ENCODE measurements around the gene NKX1-2.

Gene NKX1-2

GRCh38 chr10:124459395-124459794, 9.6 kb upstream of the NKX1-2 start:
- Histone ChIP-seq H2AFZ (ENCODE audit: low read length) (no peak overlapping the region), H3K36me3 (replicated peaks; ENCODE audit: insufficient read depth, low read length) (no peaks in the 10 kb centered on the region), H3K27ac (ENCODE audit: low read length) (no peak overlapping the region), H3K4me2 (ENCODE audit: low read depth, low read length) (no peak overlapping the region), H3K9ac (ENCODE audit: low read length) (no peak overlapping the region), H3K9me2 (replicated peaks; ENCODE audit: insufficient read depth, low read length) (no peaks in the 10 kb centered on the region), H3K79me2 (ENCODE audit: low read length) (no peaks in the 10 kb centered on the region), H3K4me3 (ENCODE audit: low read length) (no peak overlapping the region), H3K4me1 (ENCODE audit: low read length) (no peaks in the 10 kb centered on the region), H3K27me3 (replicated peaks; ENCODE audit: insufficient read depth, low read length) (peaks cover 6% of the 10 kb centered on the region; the same call in 1 of the 2 replicates), H3F3A (ENCODE audit: insufficient read depth, low read length) (no peaks in the 10 kb centered on the region), H3K9me3 (replicated peaks; ENCODE audit: insufficient read depth, low read length) (no peaks in the 10 kb centered on the region), H4K20me1 (ENCODE audit: insufficient read depth, low read length) (no peaks in the 10 kb centered on the region)
- DNase-seq, result no peak
- TF ChIP-seq CTCF (IDR thresholded peaks at IDR 0.05; ENCODE audit: low read length), result no peak
- TF ChIP-seq EZH2phosphoT487 (IDR thresholded peaks at IDR 0.05; ENCODE audit: low read length), result no peak
- no peak for TF ChIP-seq EZH2 (optimal IDR thresholded peaks at IDR 0.05; ENCODE audit: low read depth, low read length)

- Histone ChIP-seq H3K79me2 (ENCODE audit: low read length) (no peaks in the 10 kb centered on the region), H4K20me1 (ENCODE audit: insufficient read depth, low read length) (no peaks in the 10 kb centered on the region), H3K27ac (ENCODE audit: low read length) (no peak overlapping the region), H3K4me3 (ENCODE audit: low read length) (no peak overlapping the region), H2AFZ (ENCODE audit: low read length) (no peak overlapping the region), H3K27me3 (replicated peaks; ENCODE audit: insufficient read depth, low read length) (peaks cover 6% of the 10 kb centered on the region; the same call in 1 of the 2 replicates), H3K9me3 (replicated peaks; ENCODE audit: insufficient read depth, low read length) (no peaks in the 10 kb centered on the region), H3K4me1 (ENCODE audit: low read length) (no peaks in the 10 kb centered on the region), H3F3A (ENCODE audit: insufficient read depth, low read length) (no peaks in the 10 kb centered on the region), H3K9ac (ENCODE audit: low read length) (no peak overlapping the region), H3K9me2 (replicated peaks; ENCODE audit: insufficient read depth, low read length) (no peaks in the 10 kb centered on the region), H3K4me2 (ENCODE audit: low read depth, low read length) (no peak overlapping the region), H3K36me3 (replicated peaks; ENCODE audit: insufficient read depth, low read length) (no peaks in the 10 kb centered on the region)
- TF ChIP-seq EZH2 (optimal IDR thresholded peaks at IDR 0.05; ENCODE audit: low read depth, low read length) (no peak), CTCF (IDR thresholded peaks at IDR 0.05; ENCODE audit: low read length) (no peak), EZH2phosphoT487 (IDR thresholded peaks at IDR 0.05; ENCODE audit: low read length) (no peak)
- no peak for DNase-seq
Measured at GRCh38 chr10:124458889-124459288, 9.1 kb upstream of the NKX1-2 start.

GRCh38 chr10:124458473-124458872, 8.6 kb upstream of the NKX1-2 start:
- H3F3A ChIP-seq (ENCODE audit: insufficient read depth, low read length), result no peaks in the 10 kb centered on the region
- H4K20me1 ChIP-seq (ENCODE audit: insufficient read depth, low read length), result no peaks in the 10 kb centered on the region
- no peak overlapping the region for H3K27ac ChIP-seq (ENCODE audit: low read length)
- H3K4me2 ChIP-seq (ENCODE audit: low read depth, low read length), result no peak overlapping the region
- no peaks in the 10 kb centered on the region for H3K36me3 ChIP-seq (replicated peaks; ENCODE audit: insufficient read depth, low read length)
- H3K9me2 ChIP-seq (replicated peaks; ENCODE audit: insufficient read depth, low read length), result no peaks in the 10 kb centered on the region
- H3K27me3 ChIP-seq (replicated peaks; ENCODE audit: insufficient read depth, low read length), result peaks cover 6% of the 10 kb centered on the region; the same call in 1 of the 2 replicates
- H3K4me3 ChIP-seq (ENCODE audit: low read length), result no peak overlapping the region
- no peaks in the 10 kb centered on the region for H3K79me2 ChIP-seq (ENCODE audit: low read length)
- H3K9ac ChIP-seq (ENCODE audit: low read length), result no peak overlapping the region
- H3K4me1 ChIP-seq (ENCODE audit: low read length), result no peaks in the 10 kb centered on the region
- no peak for DNase-seq
- no peaks in the 10 kb centered on the region for H3K9me3 ChIP-seq (replicated peaks; ENCODE audit: insufficient read depth, low read length)
- H2AFZ ChIP-seq (ENCODE audit: low read length), result no peak overlapping the region
- TF ChIP-seq CTCF (IDR thresholded peaks at IDR 0.05; ENCODE audit: low read length) (no peak), EZH2 (optimal IDR thresholded peaks at IDR 0.05; ENCODE audit: low read depth, low read length) (no peak), EZH2phosphoT487 (IDR thresholded peaks at IDR 0.05; ENCODE audit: low read length) (no peak)
